Prostate gland (tissue), 2 donors: ENCODE measurements around the gene STAG1.

Experiments
- CTCF ChIP-seq, 4 experiments: fragments of 200-600 bp in 2 of 4; fragments of 450-650 bp in 2 of 4; sonication (generic) in 2 of 4; IDR thresholded peaks; 1 replicate in 3 of 4; 2 replicates in 1 of 4; pipeline ENCODE4 v1.5.1; 2016 to 2019; ENCODE audit warnings: antibody characterized with exemption in 4 of 4, mild to moderate bottlenecking in 2 of 4, moderate library complexity in 2 of 4
- POLR2A ChIP-seq: fragments of 450-650 bp; IDR thresholded peaks from one replicate; pipeline ENCODE4 v1.6.1; 2016; ENCODE audit warnings: antibody characterized with exemption, mild to moderate bottlenecking
- POLR2AphosphoS5 ChIP-seq: sonication (generic); formaldehyde crosslinking; IDR thresholded peaks from one replicate; pipeline ENCODE4 v1.6.1; 2017; ENCODE audit warnings: antibody characterized with exemption

GRCh38 chr3:136444581-136444980 is 307.6 kb downstream of the STAG1 start:
- TF ChIP-seq CTCF (IDR thresholded peaks at IDR 0.05): no peak
- TF ChIP-seq POLR2A: no peak
- no peak for TF ChIP-seq POLR2AphosphoS5
